Tibial nerve (tissue), 4 donors: ENCODE data around the gene HES3.

Experiments
- CTCF ChIP-seq, 5 experiments: fragments of 200-600 bp in 3 of 5; fragments of 450-650 bp in 2 of 5; sonication (generic) in 3 of 5; IDR thresholded peaks; one replicate each; pipeline ENCODE4 v1.5.1; 2016 to 2019; ENCODE audit warnings: antibody characterized with exemption in 5 of 5, mild to moderate bottlenecking in 3 of 5, moderate library complexity in 2 of 5
- EP300 ChIP-seq, 2 donors: sonication (generic); formaldehyde crosslinking; IDR thresholded peaks; one replicate each; pipeline ENCODE4 v1.6.1; 2017; ENCODE audit warnings: antibody characterized with exemption in 2 of 2, mild to moderate bottlenecking in 1 of 2
- POLR2A ChIP-seq, 2 donors: fragments of 450-650 bp; IDR thresholded peaks; one replicate each; pipeline ENCODE4 v1.6.1; 2017; ENCODE audit warnings: antibody characterized with exemption in 2 of 2, mild to moderate bottlenecking in 2 of 2, moderate library complexity in 2 of 2

DNA sequence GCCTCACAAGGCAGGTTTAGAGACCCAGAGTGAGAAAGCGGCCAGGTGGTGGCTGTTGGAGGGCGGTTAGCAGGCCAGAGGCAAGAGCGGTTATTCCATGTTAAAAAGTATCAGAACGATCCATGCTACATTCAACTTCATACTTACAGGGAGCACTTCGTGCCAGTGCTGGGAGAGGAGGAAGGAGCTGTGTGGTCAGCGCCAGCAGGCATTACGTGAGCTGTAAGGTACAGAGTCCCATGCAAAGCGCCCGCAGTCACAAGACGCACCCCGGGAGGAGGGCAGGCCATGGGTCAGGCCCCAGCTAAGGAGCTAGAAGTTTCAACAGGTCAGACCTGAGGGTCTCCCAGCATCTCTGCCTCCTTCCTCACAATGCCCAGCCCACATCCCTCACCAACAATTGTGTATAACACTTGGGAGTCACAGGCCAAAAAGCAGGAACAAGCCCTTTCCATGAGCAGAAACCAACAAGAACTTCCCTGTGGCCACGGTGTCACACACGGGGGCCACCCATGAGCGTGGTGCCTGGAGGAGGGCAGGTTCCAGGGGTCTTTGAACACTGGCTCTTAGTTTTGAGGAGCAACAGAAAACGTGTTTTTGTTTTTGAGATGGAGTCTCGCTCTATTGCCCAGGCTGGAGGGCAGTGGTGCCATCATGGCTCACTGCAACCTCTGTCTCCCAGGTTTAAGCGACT is 38.7 kb downstream of the HES3 start:
- TF ChIP-seq CTCF (IDR thresholded peaks at IDR 0.05) (no peak), POLR2A (IDR thresholded peaks at IDR 0.05) (no peak), EP300 (IDR thresholded peaks at IDR 0.05) (no peak)
